Hematopoietic multipotent progenitor cell treated with erythropoietin and hydrocortisone succinate and interleukin-3 and kit ligand, for 6 days (in vitro differentiated cells): ENCODE data around the gene DDX27.

Source experiments
- DNase-seq: peaks from one replicate; pipeline ENCODE4 v3.0.0-alpha.2; 2015

Gene DDX27

DNA sequence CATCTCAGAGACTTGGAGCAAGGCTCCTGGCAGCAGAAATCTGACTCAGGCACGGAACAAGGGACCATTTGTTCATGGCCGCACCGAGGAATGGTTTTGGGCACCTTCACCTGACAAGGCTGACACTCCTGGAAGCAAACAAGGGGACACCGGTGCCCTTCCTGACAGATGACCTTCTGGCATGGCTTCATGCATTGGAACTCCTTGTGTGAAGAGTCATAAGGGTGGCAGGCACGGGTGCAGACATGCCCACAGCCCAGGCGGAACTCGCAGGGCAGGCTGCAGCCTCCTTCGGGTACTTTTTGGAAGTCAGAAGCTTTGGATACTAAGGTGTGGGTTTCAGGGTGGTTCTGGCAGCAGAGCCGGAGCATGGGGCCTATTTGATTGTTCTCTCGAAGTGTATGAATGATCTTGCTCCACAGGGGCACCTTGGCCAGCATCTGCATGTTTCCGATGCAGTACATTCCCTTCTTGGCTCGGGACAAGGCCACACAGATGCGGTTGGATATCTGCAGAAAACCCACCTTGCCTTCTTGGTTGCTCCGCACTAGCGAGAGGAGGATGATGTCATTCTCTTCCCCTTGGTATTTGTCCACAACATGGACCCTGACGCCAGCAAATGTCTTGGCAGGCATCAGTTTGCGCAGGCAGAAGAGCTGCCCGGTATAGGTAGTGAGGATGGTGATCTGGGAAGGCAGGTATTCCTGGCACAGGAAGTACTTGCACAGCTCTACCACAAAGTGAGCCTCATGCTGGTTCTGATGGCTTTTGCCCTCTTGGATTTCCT, 29.9 kb downstream of the DDX27 start:
- DNase-seq = no peak

DNA sequence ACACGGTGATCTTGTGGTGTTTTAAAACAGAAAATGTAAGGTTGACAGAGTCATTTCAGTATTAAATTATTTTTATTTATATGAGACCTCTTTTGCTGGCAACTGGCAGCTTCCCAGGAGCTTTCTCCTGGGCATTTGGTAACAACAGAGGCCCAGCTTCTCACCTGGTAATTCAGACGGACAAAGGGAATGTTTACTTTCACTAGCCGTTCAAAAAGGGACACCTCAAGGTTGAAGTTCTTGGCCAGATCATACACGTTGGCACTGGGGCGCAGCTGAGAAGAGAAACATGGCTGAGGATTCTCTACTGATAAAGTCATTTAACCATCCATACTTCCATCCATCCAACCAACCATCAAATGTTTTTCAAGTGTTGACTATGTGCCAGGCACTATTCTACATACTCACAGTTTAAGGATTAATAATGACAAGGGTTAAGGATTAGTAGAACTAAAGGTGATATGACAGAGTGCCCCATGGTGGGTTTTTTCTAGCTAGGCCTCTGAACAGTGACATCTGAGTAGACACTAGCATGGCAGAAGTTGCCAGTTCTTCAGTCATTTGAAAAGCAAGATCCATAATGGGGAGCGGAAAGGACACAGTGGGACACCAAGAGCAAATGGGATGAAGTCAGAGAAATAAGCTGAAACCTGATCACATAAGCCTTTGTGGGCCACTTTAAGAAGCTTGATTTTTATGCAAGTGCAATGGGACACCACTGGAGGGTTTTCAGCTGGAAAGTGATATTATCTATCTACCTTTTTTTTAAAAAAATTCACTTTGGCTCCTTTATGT, 33.5 kb downstream of the DDX27 start:
- DNase-seq = no peak

DNA sequence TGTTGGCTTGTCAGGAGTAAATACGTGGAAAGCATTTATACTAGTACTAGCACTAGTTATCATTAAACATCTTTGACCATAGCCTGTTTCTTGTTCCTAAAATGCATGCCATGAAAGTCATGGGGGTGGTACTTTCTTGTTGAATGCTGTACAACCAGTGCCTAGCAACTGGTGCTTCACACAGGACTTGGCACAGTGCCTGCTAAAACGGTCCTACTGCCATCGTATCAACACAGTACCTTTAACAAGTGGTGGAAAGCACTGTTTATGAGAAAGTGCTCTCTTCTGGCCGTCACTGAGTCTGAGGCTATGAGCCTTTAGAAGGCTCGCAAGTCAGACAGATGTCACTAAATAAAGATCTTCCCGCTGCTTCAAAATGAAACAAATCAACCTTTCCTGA, 37.0 kb downstream of the DDX27 start:
- DNase-seq = no peak

DNA sequence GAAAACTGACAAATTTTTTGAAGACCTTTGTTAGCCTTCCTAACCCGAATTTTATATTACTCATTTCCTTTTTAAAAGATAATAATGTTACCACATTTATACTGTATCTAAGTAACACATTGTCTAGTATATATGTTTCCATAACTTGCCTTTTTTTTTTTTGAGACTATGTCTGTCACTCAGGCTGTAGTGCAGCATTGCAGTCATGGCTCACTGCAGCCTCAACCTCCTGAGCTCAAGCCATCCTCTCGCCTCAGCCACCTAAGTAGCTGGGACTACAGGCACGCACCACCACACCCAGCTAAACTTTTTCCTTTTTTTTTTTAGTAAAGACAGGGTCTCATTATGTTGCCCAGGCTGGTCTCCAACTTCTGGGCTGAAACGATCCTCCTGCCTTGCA, 40.1 kb downstream of the DDX27 start:
- no peak for DNase-seq

DNA sequence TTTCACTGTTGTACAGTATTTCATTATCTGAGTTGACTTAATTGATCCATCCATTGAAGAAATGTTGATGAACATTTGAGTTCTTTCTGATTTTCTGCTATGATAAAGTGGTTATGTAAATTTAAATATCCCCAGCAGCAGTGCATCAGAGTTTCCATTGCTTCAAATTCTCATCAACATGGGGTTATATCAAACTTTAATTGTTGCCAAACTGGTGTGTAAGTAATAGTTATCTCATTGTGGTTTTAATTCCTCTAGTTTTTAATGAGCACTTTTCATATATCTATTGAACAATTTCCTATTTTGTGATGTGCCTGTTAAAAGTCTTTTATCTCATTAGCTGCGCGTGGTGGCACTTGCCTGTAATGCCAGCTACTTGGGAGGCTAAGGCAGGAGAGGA, 40.6 kb downstream of the DDX27 start:
- no peak for DNase-seq

DNA sequence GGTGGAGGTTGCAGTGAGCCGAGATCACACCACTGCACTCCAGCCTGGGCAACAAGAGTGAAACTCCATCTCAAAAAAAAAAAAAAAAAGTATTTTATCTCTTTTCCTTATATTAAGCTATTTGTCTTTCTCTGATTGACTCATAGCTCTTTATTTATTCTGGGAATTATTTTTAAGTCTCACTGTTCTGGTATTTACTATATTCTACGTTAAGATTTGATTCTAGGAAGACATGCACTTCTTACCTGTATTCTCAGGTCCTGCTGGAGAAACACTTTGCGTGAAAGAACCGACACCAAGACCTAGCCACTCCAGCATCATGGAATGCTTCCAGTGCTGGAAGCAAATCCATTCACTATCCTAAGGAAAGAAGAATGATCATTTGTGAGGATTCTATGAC, 41.0 kb downstream of the DDX27 start:
- no peak for DNase-seq

DNA sequence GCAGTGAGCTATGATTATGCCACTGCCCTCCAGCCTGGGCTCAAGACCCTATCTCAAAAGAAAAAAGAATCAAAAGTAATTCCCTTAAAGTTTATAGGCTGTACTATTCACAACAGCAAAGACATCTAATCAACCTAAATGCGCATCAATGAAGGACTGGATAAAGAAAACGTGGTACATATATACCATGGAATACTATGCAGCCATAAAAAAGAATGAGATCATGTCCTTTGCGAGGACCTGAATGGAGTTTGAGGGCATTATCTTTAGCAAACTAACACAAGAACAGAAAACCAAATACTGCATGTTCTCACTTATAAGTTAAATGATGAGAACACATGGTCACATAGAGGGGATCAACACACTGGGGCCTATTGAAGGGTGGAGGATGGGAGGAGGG, 42.0 kb downstream of the DDX27 start:
- no peak for DNase-seq

DNA sequence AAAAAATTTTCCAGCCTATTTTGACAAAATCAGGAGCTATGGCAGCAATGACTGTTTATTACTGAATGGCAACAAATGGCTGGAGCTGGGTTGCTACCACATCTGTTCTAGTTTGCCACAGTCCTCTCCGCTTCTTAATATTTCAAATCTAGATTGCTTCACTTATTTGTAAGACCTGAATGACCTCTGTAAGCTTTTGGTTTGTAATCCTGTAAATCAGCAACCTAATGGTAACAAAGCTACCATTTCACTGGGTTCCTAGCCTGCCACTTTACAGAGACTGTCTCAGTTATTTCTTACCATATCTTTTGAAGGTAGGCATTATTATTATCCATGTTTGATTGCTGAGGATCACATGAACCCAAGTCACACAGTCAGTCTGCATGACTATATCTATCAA, 43.2 kb downstream of the DDX27 start:
- DNase-seq = no peak

DNA sequence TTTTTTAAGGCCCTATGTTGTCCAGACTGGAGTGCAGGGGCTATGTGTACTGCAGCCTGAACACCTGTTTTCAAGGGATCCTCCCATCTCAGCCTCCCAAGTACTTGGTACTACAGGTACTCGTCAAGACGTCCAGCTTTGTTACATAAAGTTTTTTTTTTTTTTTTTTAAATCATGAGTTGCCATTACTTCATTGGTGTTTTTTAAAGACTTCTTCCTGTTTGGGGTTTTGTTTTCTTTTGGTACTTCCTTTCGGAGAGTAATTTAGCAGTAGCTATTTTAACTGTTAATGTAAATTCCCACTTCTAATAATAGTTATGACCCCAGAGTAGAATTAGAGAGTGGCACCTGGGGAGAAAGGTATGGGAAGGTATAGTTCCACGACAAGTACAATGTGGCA, 48.1 kb downstream of the DDX27 start:
- DNase-seq = no peak

DNA sequence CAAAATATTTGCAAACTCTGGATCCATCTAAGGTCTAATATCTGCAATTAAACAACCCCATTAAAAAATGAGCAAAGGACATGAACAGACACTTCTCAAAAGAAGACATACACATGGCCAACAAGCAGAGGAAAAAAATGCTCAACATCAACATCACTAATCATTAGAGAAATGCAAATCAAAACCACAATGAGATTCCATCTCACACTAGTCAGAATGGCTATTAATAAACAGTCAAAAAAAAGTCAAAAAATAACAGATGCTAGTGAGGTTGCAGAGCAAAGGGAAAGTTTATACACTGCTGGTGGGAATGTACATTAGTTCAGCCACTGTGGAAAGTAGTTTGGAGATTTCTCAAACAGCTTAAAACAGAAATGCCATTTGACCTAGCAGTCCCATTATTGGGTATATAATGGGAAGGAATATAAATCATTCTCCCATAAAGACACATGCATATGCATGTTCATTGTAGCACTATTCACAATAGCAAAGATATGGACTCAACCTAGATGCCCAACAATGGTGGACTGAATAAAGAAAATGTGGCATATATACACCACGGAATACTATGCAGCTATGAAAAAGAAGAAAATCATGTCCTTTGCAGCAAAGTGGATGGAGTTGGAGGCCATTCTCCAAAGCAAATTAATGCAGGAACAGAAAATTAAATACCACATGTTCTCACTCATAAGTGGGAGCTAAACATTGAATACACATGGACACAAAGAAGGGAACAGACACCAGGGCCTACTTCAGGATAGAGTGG, 49.6 kb downstream of the DDX27 start:
- no peak for DNase-seq

DNA sequence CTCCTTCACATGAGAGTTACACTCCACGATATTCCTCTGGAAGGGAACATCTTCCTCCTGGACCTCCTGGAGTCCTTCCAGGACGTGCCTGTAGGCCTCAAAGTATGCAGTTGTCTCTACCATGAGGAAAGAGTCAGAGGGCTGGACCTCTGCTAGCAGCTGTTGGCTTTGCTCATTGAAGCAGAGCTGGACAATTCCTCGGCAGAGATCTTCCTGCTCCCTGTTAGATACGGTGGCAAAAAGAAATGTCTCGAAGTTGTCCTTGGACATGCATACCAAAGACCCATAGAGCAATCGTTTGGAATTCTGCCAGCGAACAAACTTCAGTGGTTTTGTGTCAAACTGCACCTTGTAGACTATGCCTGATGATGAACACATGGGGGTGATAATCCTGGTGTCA, 51.0 kb downstream of the DDX27 start:
- no peak for DNase-seq

DNA sequence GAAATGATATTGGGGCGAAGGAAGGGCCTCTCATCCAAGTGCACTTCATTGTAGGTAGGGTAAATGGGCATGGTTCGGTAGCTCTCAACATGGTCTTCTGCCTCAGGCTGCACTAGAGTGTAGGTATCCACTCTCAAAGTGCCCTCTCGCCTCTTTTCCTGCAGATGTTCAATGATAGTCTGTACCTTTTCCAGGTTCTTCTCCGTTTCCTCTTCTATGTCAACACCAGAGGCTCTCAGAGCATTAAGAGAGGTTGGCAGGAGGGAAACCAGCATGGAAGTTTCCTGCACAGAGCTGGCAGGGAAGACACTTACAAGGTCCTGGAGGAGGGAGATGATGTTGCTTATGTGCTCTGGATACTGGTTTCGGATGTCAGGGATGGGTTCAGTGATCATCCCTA, 51.5 kb downstream of the DDX27 start:
- DNase-seq = no peak

DNA sequence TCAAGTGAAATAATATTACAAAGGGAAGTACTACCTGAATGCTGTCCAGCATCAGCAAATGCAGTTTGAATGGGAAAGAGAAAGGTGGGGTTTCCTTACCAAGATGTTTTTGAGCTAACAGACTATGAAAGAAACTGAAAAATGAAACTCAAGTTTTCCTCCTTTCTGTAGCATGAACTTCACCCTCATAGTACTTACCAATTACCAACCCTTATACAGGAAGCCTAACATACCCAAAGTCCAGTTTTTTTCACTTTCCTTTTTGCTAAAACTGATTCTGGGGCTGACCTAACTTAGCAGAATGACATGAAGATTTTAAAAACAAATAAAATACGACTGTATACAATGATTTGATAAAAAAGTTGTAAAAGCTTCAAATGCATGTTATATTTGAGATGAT, 53.4 kb downstream of the DDX27 start:
- no peak for DNase-seq

DNA sequence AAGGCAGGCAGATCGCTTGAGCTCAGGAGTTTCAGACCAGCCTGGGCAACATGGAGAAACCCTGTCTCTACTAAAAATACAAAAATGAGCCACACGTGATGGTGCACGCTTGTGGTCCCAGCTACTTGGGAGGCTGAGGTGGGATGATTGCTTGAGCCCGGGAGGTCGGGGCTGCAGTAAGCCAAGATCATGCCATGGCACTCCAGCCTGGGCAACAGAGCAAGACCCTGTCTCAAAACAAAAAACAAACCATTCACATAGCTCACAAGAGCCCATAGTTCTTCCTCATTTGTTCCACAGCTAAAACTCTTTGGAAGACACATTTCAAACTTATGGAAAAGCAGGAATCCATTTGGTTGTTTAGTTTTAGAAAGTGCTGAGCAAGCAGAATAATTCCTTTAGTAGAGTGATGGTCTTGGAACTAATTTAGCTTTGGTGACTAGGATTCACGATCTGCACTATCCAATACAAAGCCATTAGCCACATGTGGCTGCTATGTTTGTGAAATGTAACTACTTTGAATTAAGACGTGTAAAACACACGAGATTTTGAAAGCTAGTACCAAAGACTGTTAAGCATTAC, 54.6 kb downstream of the DDX27 start:
- DNase-seq = no peak

DNA sequence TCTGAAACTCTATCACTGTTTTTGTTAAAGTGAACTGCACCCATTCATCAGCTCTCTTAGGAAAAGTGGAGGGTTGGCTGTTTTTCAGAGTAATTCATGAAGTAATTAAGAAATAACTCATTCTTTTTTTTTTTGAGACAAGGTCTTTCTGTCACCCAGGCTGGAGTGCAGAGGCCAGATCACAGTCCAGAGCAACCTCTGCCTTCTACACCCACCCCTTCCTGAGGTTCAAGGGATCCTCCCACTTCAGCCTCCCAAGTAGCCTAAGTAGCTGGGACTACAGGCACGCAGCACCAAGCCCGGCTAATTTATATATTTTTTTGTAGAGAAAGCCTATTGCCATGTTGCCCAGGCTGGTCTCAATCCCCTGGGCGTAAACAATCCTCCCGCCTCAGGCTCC, 56.0 kb downstream of the DDX27 start:
- no peak for DNase-seq

DNA sequence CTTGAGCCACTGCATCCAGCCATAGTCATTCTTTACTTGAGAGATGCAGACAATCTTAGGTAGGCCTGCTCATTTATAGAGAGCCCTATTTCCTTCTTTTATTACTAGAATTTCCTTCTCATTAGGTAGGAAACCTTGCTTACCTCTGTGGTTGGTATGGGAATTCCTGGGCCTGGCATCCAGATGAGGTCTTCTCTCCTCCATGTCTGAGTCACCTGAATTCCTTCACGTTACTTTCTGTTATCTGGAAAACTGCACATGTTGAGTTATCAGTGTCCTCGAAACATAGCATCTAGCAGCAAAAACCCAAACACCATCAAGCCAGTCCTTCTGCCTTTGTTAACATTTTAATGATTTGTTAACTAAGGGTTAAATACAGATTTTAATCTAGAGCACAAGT, 56.4 kb downstream of the DDX27 start:
- peak; percentile 56 for DNase-seq

DNA sequence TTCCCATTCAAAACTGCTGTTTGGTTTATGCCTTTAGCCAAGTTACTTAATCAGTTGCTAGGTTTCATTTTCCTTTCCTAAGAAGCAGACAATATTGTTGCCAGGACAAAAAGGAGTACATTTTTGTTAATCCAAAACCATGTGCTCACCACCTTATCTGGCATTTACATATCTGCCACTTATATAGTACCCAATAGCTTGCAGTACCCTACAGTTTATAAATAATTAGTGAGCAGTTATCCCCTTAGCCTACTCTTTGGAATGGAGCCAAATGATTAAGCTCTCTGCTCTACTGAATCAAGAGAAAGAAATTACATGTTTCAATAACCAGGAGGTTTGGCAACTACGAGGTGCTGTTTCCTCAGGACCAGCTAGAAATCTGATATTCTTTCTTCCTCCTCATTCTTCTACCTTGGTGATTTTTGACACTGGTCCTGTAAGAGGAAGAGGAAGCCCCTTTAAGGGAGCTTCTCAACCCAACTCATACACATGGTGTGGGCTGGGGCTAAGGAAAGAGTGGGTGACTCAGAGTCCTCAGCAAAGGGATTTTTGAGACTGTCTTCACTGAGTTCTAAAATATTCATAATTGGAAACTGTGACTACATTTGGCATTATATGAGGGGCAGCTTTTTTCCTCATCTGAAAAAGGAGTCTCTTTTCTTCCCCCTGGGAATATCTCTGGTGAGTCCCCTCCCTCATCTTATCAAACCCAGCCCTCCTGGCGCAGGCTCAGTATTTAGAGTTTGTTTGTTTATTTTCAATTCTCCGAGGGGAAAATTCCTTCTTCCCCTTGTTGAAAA, 57.1 kb downstream of the DDX27 start:
- peak; percentile 83 for DNase-seq

DNA sequence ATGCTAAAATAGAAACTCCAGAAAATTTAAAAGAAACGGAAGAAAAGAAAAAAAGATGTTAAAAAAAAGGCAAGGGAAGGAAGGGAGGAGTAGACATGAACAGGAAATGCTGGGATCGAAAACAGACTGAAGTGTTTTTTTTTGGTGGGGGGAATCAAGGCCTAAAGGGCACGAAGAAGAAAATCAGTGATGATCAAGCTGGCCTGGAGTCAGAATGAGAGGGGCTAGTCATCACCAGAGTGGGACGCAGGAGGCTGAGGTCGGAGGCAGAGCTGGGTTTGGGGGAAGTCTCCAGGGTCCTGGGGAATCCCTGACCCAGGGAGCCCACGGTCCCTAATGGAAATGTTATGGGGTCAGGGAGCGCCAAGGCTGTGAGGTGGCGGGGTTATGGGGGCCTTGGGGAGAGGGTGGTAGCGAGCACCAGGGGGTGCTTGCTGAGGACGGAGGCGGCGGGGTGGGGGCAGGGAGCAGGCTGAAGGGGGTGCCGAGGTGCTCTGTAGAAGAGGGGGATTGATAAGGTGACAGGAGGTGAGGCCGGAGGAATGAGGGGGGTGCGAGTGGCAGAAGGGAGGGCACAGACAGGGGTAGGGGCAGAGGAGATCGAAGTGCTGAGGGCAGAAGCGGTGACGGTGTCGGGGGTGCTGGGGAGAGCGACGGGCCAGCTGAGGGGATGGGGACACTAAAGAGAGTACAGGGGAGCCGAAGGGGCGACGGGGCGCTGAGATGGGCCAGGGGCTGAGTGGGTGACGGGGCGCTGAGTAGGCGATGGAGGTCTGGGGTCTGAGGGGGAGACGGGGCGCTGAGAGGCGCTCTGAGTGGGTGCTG, 58.0 kb downstream of the DDX27 start:
- no peak for DNase-seq

DNA sequence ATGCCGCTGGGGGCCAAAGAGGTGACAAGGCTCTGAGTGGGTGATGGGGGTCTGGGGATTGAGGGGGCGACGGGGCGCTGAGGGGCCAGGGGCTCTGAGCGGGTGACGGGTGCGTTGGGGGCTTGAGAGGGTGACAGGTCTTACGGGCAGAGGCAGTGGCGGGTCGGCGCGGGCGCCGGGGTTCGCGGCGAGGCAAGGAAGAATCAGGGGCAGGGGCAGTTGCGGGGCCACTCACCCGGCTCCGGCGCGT, 58.5 kb downstream of the DDX27 start:
- DNase-seq = no peak

DNA sequence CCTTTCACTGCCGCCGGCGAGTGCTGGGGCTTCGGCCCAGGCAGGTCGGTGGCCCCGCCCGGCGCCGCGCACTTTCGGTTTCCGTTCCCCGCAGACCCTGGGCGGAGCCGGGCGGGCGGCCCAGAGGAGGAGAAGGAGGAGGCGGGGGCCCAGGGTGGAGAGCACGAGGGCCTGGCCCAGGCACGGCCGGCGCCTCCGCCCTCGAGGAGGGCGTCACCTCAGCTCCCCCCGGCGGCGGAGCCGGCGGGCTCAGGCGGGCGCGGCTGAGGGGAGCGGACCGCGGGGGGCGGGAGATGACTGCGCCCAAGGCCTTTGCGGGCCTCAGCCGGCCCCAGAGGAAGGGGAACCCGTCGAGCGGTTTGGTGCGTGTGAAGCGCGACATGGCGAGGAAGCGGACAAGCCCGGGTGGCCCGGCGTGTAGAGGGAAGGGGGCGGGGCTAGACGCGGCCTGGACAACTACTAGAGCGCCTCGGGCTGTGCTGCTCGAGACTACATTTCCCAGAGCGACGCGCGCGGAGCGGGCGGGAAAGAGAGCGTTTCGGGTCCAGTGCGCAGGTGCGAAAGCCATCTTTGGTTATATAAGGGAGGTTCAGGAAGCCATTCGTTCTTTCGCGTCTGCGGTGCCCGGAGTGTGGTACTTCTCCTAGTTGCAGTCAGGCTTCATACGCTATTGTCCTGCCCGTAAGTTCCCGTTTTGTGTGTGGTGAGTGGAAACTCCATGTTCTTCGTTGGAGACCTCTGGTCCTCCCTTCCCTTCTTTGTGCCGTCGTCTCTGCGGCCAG, 59.0 kb downstream of the DDX27 start, which contains the start of gene ZNFX1:
ZNFX1 (minus strand) TSS at position 22 of the 782 bp plus-strand sequence. CDS start 2,218 bp downstream, outside the sequence.
- DNase-seq = peak; percentile 99
